Measurements from ENCODE around the gene PNMT. TPM values are rescaled to one million over a fixed set of nuclear protein-coding genes. Genes with fewer than 3 reads are reported as not detected.

The PNMT gene
- total RNA-seq, 6 experiments from 2014 or later = 0.26 TPM; not detected in 5

- H3K27ac Mint-ChIP-seq = no peak overlapping the region
- H3K4me1 Mint-ChIP-seq (ENCODE audit: low read depth) = peaks cover 18% of the 10 kb centered on the region
- peaks cover 33% of the 10 kb centered on the region for H3K27me3 Mint-ChIP-seq (ENCODE audit: insufficient read depth)
- H3K9me3 Mint-ChIP-seq = no peaks in the 10 kb centered on the region
- no peak overlapping the region for H3K4me3 Mint-ChIP-seq
- no peak for TF ChIP-seq CTCF (IDR thresholded peaks at IDR 0.05)
- DNase-seq = no peak
- no peaks in the 10 kb centered on the region for H3K36me3 Mint-ChIP-seq (ENCODE audit: low read depth)
Observed at GRCh38 chr17:39666231-39666600, 2.0 kb upstream of the PNMT start.

- no peak overlapping the region for H3K27ac Mint-ChIP-seq
- TF ChIP-seq CTCF (IDR thresholded peaks at IDR 0.05) = no peak
- no peak overlapping the region for H3K4me3 Mint-ChIP-seq
- peaks cover 35% of the 10 kb centered on the region for H3K27me3 Mint-ChIP-seq (ENCODE audit: insufficient read depth)
- H3K4me1 Mint-ChIP-seq (ENCODE audit: low read depth) = peaks cover 18% of the 10 kb centered on the region
- H3K36me3 Mint-ChIP-seq (ENCODE audit: low read depth) = no peaks in the 10 kb centered on the region
- no peak for DNase-seq
- H3K9me3 Mint-ChIP-seq = no peaks in the 10 kb centered on the region
Observed at GRCh38 chr17:39666601-39667261, 1.5 kb upstream of the PNMT start.

DNA sequence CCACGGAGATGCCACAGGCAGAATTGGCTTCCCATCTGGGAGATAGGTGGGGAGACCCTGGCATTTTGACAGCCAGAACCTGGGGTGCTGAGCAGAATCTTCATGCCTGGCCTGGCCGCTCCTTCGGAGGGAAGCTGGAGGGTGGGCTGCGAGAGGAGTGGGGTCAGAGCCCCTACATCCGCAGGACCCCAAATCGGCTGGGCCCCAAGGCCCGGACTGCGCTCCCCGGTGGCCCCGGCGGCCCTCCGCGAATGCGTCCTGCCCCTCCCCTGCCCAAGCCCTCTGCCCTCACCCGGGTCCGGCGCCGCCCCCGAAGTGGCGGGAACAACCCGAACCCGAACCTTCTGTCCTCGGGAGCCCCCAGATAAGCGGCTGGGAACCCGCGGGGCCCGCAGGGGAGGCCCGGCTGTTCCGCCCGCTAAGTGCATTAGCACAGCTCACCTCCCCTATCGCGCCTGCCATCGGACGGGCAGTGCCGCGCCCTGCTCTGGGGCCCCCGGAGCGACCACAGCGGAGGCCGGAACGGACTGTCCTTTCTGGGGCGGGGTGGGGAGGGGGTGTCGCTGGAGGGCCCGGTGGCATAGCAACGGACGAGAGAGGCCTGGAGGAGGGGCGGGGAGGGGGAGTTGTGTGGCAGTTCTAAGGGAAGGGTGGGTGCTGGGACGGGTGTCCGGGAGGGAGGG, 850 bp upstream of the PNMT start:
- no peak for TF ChIP-seq CTCF (IDR thresholded peaks at IDR 0.05)
- Mint-ChIP-seq H3K4me3 (no peak overlapping the region), H3K36me3 (ENCODE audit: low read depth) (no peaks in the 10 kb centered on the region), H3K27me3 (ENCODE audit: insufficient read depth) (peaks cover 40% of the 10 kb centered on the region), H3K9me3 (no peaks in the 10 kb centered on the region), H3K27ac (no peak overlapping the region), H3K4me1 (ENCODE audit: low read depth) (peaks cover 18% of the 10 kb centered on the region)
- no peak for DNase-seq

- no peak for TF ChIP-seq CTCF (IDR thresholded peaks at IDR 0.05)
- H3K27ac Mint-ChIP-seq = no peak overlapping the region
- H3K27me3 Mint-ChIP-seq (ENCODE audit: insufficient read depth) = peaks cover 43% of the 10 kb centered on the region
- no peak overlapping the region for H3K4me3 Mint-ChIP-seq
- peaks cover 12% of the 10 kb centered on the region for H3K4me1 Mint-ChIP-seq (ENCODE audit: low read depth)
- no peak for DNase-seq
- no peaks in the 10 kb centered on the region for H3K36me3 Mint-ChIP-seq (ENCODE audit: low read depth)
- H3K9me3 Mint-ChIP-seq = no peaks in the 10 kb centered on the region
Observed at GRCh38 chr17:39669897-39670735, 1.9 kb downstream of the PNMT start.

GRCh38 chr17:39670746-39671145, 2.5 kb downstream of the PNMT start:
- Mint-ChIP-seq H3K36me3 (ENCODE audit: low read depth) (no peaks in the 10 kb centered on the region), H3K4me1 (ENCODE audit: low read depth) (peaks cover 12% of the 10 kb centered on the region), H3K9me3 (no peaks in the 10 kb centered on the region), H3K4me3 (no peak overlapping the region), H3K27me3 (ENCODE audit: insufficient read depth) (peaks cover 40% of the 10 kb centered on the region), H3K27ac (no peak overlapping the region)
- no peak for TF ChIP-seq CTCF (IDR thresholded peaks at IDR 0.05)
- no peak for DNase-seq
